PC-9 (cell line): ENCODE data around the gene ZC3H12A.

Source experiments
- CTCF ChIP-seq: fragments of 200-600 bp; sonication (generic); conservative IDR thresholded peaks from 2 replicates; pipeline ENCODE4 v1.6.1; 2017; ENCODE audit warnings: mixed run types, antibody characterized with exemption, mild to moderate bottlenecking, moderate library complexity
- EZH2 ChIP-seq: fragments of 200-600 bp; sonication (generic); IDR thresholded peaks from 2 replicates; pipeline ENCODE4 v1.8.0; 2017; ENCODE audit warnings: antibody characterized with exemption, low read depth

- TF ChIP-seq EZH2 (no peak), CTCF (no peak)
These were observed 43.2 kb downstream of the ZC3H12A start for GRCh38 chr1:37517569-37517968.
